Measurements from ENCODE around the gene FBXO33.

- TF ChIP-seq ASH2L (IDR thresholded peaks at IDR 0.05; ENCODE audit: low read length) (no peak), TAF1 (IDR thresholded peaks at IDR 0.05; ENCODE audit: low read depth, low read length) (no peak), CBX8 (IDR thresholded peaks at IDR 0.05; ENCODE audit: borderline replicate concordance, low read depth, low read length) (no peak), POLR2A (IDR thresholded peaks at IDR 0.05; ENCODE audit: control extremely low read depth in 1 of 2, low read depth in 2 of 2, low read length in 2 of 2) (no peak), NANOG (IDR thresholded peaks at IDR 0.05; ENCODE audit: insufficient read depth, low read depth, low read length, poor library complexity, severe bottlenecking) (no peak), HDAC2 (IDR thresholded peaks at IDR 0.05; ENCODE audit: borderline replicate concordance in 1 of 2, low read depth in 2 of 2, low read length in 2 of 2) (no peak), BCL11A (IDR thresholded peaks at IDR 0.05; ENCODE audit: low read depth in 2 of 2, low read length in 2 of 2) (no peak), POLR2AphosphoS5 (IDR thresholded peaks at IDR 0.05; ENCODE audit: low read depth, low read length) (no peak), CEBPB (IDR thresholded peaks at IDR 0.05; ENCODE audit: low read depth, low read length) (no peak), EZH2 (IDR thresholded peaks at IDR 0.05; ENCODE audit: low read depth, low read length, severe bottlenecking) (no peak)
- TF ChIP-seq, protein P1, sequence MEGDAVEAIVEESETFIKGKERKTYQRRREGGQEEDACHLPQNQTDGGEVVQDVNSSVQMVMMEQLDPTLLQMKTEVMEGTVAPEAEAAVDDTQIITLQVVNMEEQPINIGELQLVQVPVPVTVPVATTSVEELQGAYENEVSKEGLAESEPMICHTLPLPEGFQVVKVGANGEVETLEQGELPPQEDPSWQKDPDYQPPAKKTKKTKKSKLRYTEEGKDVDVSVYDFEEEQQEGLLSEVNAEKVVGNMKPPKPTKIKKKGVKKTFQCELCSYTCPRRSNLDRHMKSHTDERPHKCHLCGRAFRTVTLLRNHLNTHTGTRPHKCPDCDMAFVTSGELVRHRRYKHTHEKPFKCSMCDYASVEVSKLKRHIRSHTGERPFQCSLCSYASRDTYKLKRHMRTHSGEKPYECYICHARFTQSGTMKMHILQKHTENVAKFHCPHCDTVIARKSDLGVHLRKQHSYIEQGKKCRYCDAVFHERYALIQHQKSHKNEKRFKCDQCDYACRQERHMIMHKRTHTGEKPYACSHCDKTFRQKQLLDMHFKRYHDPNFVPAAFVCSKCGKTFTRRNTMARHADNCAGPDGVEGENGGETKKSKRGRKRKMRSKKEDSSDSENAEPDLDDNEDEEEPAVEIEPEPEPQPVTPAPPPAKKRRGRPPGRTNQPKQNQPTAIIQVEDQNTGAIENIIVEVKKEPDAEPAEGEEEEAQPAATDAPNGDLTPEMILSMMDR (IDR thresholded peaks at IDR 0.05; ENCODE audit: control extremely low read depth in 1 of 3, insufficient read depth in 1 of 3, low read depth in 1 of 3, low read length in 3 of 3): no peak
These were observed 24.5 kb upstream of the FBXO33 start for GRCh38 chr14:39456702-39457250.

All from H1 (cell line).